Mesendoderm (in vitro differentiated cells): Measurements from ENCODE around the gene ZNF764.
"Not testable (repeated sequence)": the region's sequence is repeated elsewhere in the genome, so short reads cannot be mapped to it uniquely, and the experiment has no call there.

ENCODE experiments used
- DNase-seq: peaks from one replicate; pipeline ENCODE4 v3.0.0; 2013
- H2AK5ac ChIP-seq: 2 replicates; pipeline ENCODE4 v1.6.1; 2013; ENCODE audit warnings: low read length, inconsistent platforms
- H2BK120ac ChIP-seq: 2 replicates; pipeline ENCODE4 v1.6.1; 2013; ENCODE audit warnings: low read depth, mild to moderate bottlenecking, low read length, moderate library complexity, mixed read lengths
- H2BK15ac ChIP-seq: replicated peaks from 2 replicates; pipeline ENCODE4 v1.6.1; 2013; ENCODE audit warnings: low read depth, mild to moderate bottlenecking, moderate library complexity
- H2BK5ac ChIP-seq: 2 replicates; pipeline ENCODE4 v1.6.1; 2013; ENCODE audit warnings: low read length, inconsistent platforms
- H3K18ac ChIP-seq: 2 replicates; pipeline ENCODE4 v1.6.1; 2013; ENCODE audit warnings: mild to moderate bottlenecking, low read length, mixed read lengths
- H3K23ac ChIP-seq: one replicate; pipeline ENCODE4 v1.6.1; 2013; ENCODE audit warnings: low read length
- H3K27ac ChIP-seq: 2 replicates; pipeline ENCODE4 v1.5.1; 2013; ENCODE audit warnings: low read depth, mild to moderate bottlenecking, inconsistent platforms, low read length, moderate library complexity
- H3K27me3 ChIP-seq: 2 replicates; pipeline ENCODE4 v1.6.1; 2013; ENCODE audit warnings: low read length, control low read depth, mild to moderate bottlenecking, inconsistent platforms; ENCODE audit not compliant: insufficient read depth, poor library complexity
- H3K36me3 ChIP-seq: 2 replicates; pipeline ENCODE4 v1.6.1; 2013; ENCODE audit warnings: low read length, inconsistent platforms; ENCODE audit not compliant: control insufficient read depth, insufficient read depth
- H3K4ac ChIP-seq: one replicate; pipeline ENCODE4 v1.6.1; 2013; ENCODE audit warnings: low read depth, mild to moderate bottlenecking, low read length, moderate library complexity
- H3K4me1 ChIP-seq: 2 replicates; pipeline ENCODE4 v1.6.1; 2013; ENCODE audit warnings: low read depth, low read length, inconsistent platforms; ENCODE audit not compliant: control insufficient read depth
- H3K4me2 ChIP-seq: 2 replicates; pipeline ENCODE4 v1.6.1; 2013; ENCODE audit warnings: low read length
- H3K4me3 ChIP-seq: 2 replicates; pipeline ENCODE4 v1.5.1; 2013; ENCODE audit warnings: mild to moderate bottlenecking, low read length
- H3K56ac ChIP-seq: one replicate; pipeline ENCODE4 v1.6.1; 2013; ENCODE audit warnings: low read length
- H3K79me1 ChIP-seq: 2 replicates; pipeline ENCODE4 v1.6.1; 2013; ENCODE audit warnings: low read length, inconsistent platforms
- H3K79me2 ChIP-seq: 2 replicates; pipeline ENCODE4 v1.6.1; 2013; ENCODE audit warnings: mild to moderate bottlenecking, low read length; ENCODE audit not compliant: control insufficient read depth, insufficient read depth
- H3K9ac ChIP-seq: 2 replicates; pipeline ENCODE4 v1.6.1; 2013; ENCODE audit warnings: low read length, inconsistent platforms
- H4K5ac ChIP-seq: one replicate; pipeline ENCODE4 v1.6.1; 2013; ENCODE audit warnings: low read length
- H4K8ac ChIP-seq: one replicate; pipeline ENCODE4 v1.6.1; 2013; ENCODE audit warnings: low read depth, mild to moderate bottlenecking, control low read depth, low read length, moderate library complexity
- WGBS: extraction: QIAGEN DNeasy Blood & Tissue Kit; methylation state at CpG from one replicate; pipeline ENCODE4 v1.1.7; 2013; ENCODE audit warnings: low lambda C conversion rate, missing lambda C conversion rate; ENCODE audit not compliant: insufficient coverage; ENCODE audit errors: extremely low coverage; 5-methylcytosine and 5-hydroxymethylcytosine counted together

ZNF764 gene

DNA sequence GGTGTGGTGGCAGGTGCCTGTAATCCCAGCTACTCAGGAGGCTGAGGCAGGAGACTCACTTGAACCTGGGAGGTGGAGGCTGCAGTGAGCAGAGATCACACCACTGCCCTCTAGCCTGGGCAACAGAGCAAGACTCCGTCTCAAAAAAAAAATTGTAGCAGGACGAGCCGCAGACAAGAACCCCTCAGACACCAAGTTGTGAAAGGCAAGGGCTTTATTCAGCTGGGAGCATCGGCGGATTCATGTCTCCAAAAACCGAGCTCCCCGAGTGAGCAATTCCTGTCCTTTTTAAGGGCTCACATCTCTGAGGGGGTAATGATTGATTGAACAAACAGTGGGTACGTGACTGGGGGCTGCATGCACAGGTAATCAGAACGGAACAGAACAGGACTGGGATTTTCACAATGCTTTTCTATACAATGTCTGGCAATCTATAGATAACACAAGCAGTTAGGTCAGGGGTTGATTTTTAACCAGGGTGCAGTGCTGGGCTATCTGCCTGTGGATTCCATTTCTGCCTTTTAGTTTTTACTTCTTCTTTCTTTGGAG lies 17.2 kb downstream of the ZNF764 start:
- WGBS, result no CpG with 5 or more reads among the region's 9 CpGs
- H3K27ac ChIP-seq, result peak overlapping the region; percentile 37
- H2BK120ac ChIP-seq, H3K9ac ChIP-seq, H3K79me1 ChIP-seq, H3K4ac ChIP-seq, H4K5ac ChIP-seq, H3K27me3 ChIP-seq, H3K79me2 ChIP-seq, H3K18ac ChIP-seq, H3K4me3 ChIP-seq, DNase-seq, H3K4me2 ChIP-seq, H3K23ac ChIP-seq, H2BK15ac ChIP-seq, H3K36me3 ChIP-seq, H4K8ac ChIP-seq, H2AK5ac ChIP-seq: not testable (repeated sequence)
- peaks cover 19% of the 10 kb centered on the region for H3K4me1 ChIP-seq
- peak overlapping the region; percentile 98 for H2BK5ac ChIP-seq
- H3K56ac ChIP-seq, result peak overlapping the region; percentile 85

DNA sequence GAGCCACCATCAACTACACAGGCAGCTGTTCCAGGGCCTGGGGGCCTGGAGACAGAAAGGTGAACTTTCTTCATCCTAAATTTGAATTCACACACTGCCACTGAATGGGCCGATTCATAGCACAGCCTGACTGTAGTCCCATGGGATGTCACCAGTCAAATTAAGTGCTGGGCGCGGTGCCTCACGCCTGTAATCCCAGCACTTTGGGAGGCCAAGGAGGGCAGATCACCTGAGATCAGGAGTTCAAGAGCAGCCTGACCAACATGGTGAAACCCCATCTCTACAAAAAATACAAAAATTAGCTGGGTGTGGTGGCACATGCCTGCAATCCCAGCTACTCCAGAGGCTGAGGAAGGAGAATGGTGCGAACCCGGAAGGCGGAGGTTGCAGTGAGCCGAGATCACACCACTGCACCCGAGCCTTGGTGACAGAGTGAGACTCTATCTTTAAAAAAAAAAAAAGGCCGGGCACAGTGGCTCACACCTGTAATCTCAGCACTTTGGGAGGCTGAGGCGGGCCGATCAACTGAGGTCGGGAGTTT lies 18.1 kb downstream of the ZNF764 start:
- H2BK15ac ChIP-seq, H3K56ac ChIP-seq, H3K27ac ChIP-seq, H3K79me1 ChIP-seq, H3K18ac ChIP-seq, DNase-seq, H3K36me3 ChIP-seq, H4K8ac ChIP-seq, H3K9ac ChIP-seq, H3K79me2 ChIP-seq, H3K23ac ChIP-seq, H3K4me3 ChIP-seq, H3K27me3 ChIP-seq, H2BK120ac ChIP-seq, H3K4me2 ChIP-seq, H3K4ac ChIP-seq, H4K5ac ChIP-seq: not testable (repeated sequence)
- no CpG with 5 or more reads among the region's 13 CpGs for WGBS
- H3K4me1 ChIP-seq, result peaks cover 19% of the 10 kb centered on the region
- peak overlapping the region; percentile 35 for H2BK5ac ChIP-seq
- H2AK5ac ChIP-seq, result peak overlapping the region; percentile 18

GRCh38 chr16:30539000-30539964 lies 18.9 kb downstream of the ZNF764 start:
- no peak for DNase-seq
- Histone ChIP-seq H3K23ac (no peak overlapping the region), H3K4ac (no peak overlapping the region), H2AK5ac (peak overlapping the region; percentile 18), H2BK120ac (no peak overlapping the region), H2BK5ac (peak overlapping the region; percentile 35), H3K18ac (no peak overlapping the region), H3K56ac (peak overlapping the region; percentile 36), H3K79me1 (no peaks in the 10 kb centered on the region), H3K36me3 (no peaks in the 10 kb centered on the region), H3K9ac (no peak overlapping the region), H2BK15ac (no peak overlapping the region), H3K27ac (no peak overlapping the region), H4K8ac (no peak overlapping the region), H3K4me3 (no peak overlapping the region), H3K4me2 (no peak overlapping the region), H3K27me3 (no peaks in the 10 kb centered on the region), H4K5ac (no peak overlapping the region), H3K79me2 (no peaks in the 10 kb centered on the region), H3K4me1 (peaks cover 15% of the 10 kb centered on the region)
- no CpG with 5 or more reads among the region's 8 CpGs for WGBS

- H3K23ac ChIP-seq, H3K27ac ChIP-seq, H2AK5ac ChIP-seq, H4K5ac ChIP-seq, H3K79me1 ChIP-seq, H3K4me1 ChIP-seq, DNase-seq, H2BK5ac ChIP-seq, H3K4ac ChIP-seq, H3K79me2 ChIP-seq, H3K4me3 ChIP-seq, H3K27me3 ChIP-seq, H4K8ac ChIP-seq, H2BK15ac ChIP-seq, H3K4me2 ChIP-seq, H3K18ac ChIP-seq, H2BK120ac ChIP-seq, H3K36me3 ChIP-seq: not testable (repeated sequence)
- no CpG with 5 or more reads among the region's 13 CpGs for WGBS
- H3K9ac ChIP-seq, result peak overlapping the region; percentile 81
- H3K56ac ChIP-seq, result peak overlapping the region; percentile 99
Observed at GRCh38 chr16:30536391-30537024, 21.7 kb downstream of the ZNF764 start.

DNA sequence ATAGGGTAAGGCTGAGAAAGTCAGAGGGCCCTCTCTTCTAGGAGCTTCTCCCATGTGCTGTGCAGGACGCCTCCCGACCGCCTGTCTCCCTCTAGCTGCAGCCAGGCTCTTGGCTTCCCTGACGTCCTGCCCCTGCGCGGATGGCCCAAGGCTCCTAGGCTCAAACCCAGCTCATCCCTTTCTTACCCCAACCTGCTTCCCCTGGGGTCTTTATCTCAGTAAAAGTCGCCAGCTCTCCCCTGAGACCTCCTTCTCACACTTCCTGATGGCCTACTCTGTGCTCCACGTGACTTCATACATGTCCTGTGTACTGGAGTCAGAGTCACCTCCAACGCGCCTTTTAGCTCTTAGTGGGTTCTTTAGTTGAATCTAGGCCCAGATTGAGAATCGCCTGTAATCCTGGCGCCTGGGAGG lies 22.4 kb downstream of the ZNF764 start:
- H4K8ac ChIP-seq, result no peak overlapping the region
- peak overlapping the region; percentile 85 for H3K27ac ChIP-seq
- H2BK120ac ChIP-seq, result peak overlapping the region; percentile 65
- H3K9ac ChIP-seq, result peak overlapping the region; percentile 81
- H3K36me3 ChIP-seq, result no peaks in the 10 kb centered on the region
- H3K23ac ChIP-seq, result no peak overlapping the region
- no peak overlapping the region for H2AK5ac ChIP-seq
- peak overlapping the region; percentile 96 for H3K4ac ChIP-seq
- no peak overlapping the region for H2BK5ac ChIP-seq
- H3K4me2 ChIP-seq, result peak overlapping the region; percentile 90
- no peak overlapping the region for H4K5ac ChIP-seq
- peak; percentile 93 for DNase-seq
- no CpG with 5 or more reads among the region's 12 CpGs for WGBS
- no peaks in the 10 kb centered on the region for H3K4me1 ChIP-seq
- H3K79me1 ChIP-seq, result peaks cover 2% of the 10 kb centered on the region
- H3K4me3 ChIP-seq, result peak overlapping the region; percentile 70
- peak overlapping the region; percentile 99 for H3K56ac ChIP-seq
- H3K79me2 ChIP-seq, result no peaks in the 10 kb centered on the region
- H3K18ac ChIP-seq, result peak overlapping the region; percentile 93
- no peaks in the 10 kb centered on the region for H3K27me3 ChIP-seq
- peak overlapping the region; percentile 42 for H2BK15ac ChIP-seq
